Right cardiac atrium (tissue), 5 donors: ENCODE measurements around the gene FGD6. TPM values are rescaled to one million over a fixed set of nuclear protein-coding genes. Genes with fewer than 3 reads are reported as not detected.
"Not testable (repeated sequence)": the region's sequence is repeated elsewhere in the genome, so short reads cannot be mapped to it uniquely, and the experiment has no call there.

Experiments
- ATAC-seq, 2 donors: fragments of 200-7000 bp; cut with Tn5 transposase; one replicate each; pipeline versions ENCODE4 v1.8.0 to v1.9.1; 2020; ENCODE audit warnings: moderate library complexity in 2 of 2, mild to moderate bottlenecking in 1 of 2
- DNase-seq, 3 donors: peaks; one replicate each; pipeline ENCODE4 v3.0.0-alpha.2; 2020
- H3K27ac ChIP-seq: one replicate; pipeline ENCODE4 v1.5.1; 2013; ENCODE audit warnings: mild to moderate bottlenecking, low read length, control low read depth, moderate library complexity
- H3K27me3 ChIP-seq: one replicate; pipeline ENCODE4 v1.6.1; 2013; ENCODE audit not compliant: control insufficient read depth, insufficient read depth
- H3K4me1 ChIP-seq: one replicate; pipeline ENCODE4 v1.6.1; 2013; ENCODE audit warnings: low read length; ENCODE audit not compliant: control insufficient read depth, insufficient read depth
- H3K4me3 ChIP-seq: one replicate; pipeline ENCODE4 v1.5.1; 2013; ENCODE audit warnings: low read length, control low read depth
- H3K9me3 ChIP-seq: one replicate; pipeline ENCODE4 v1.6.1; 2013; ENCODE audit warnings: low read length; ENCODE audit not compliant: control insufficient read depth
- WGBS: extraction: QIAGEN DNeasy Blood & Tissue Kit; methylation state at CpG from one replicate; pipeline ENCODE4 v1.1.7; 2013; 5-methylcytosine and 5-hydroxymethylcytosine counted together
- intact Hi-C, 4 donors: fragments of 100-400 bp; cut with DNase I; formaldehyde crosslinking; loops; one replicate each; pipeline versions ENCODE4 v1.11.0 to v1.14.0; 2022 to 2023
- polyA plus RNA-seq: library from polyadenylated mRNA; stranded (reverse); fragments of 200-250 nt; gene quantifications from one replicate; pipeline ENCODE4 v1.2.3, GENCODE V29; 2013
- total RNA-seq, 4 donors: library from RNA; stranded (reverse); fragmentation: NEBNext Ultra II Directional; extraction: Animal tissue kit (Norgen Biotek cat#: 25700); gene quantifications; one replicate each; pipeline ENCODE4 v1.2.1, GENCODE V29; 2021
- donor health status: healthy with polysubstance abuse.
- donor health status: DM: no; HTN: yes; CAD: no.
- donor health status: DM: no; HTN: no; CAD: no.
- donor health status: DM: no; HTN: yes; CAD: no; lungs with severe emphysema.
- donor health status: DM: yes; HTN: yes; CAD: no.

The FGD6 gene
- total and polyA plus RNA-seq, 5 donors, result 2.9 to 23.8 (median 20.3) TPM

DNA sequence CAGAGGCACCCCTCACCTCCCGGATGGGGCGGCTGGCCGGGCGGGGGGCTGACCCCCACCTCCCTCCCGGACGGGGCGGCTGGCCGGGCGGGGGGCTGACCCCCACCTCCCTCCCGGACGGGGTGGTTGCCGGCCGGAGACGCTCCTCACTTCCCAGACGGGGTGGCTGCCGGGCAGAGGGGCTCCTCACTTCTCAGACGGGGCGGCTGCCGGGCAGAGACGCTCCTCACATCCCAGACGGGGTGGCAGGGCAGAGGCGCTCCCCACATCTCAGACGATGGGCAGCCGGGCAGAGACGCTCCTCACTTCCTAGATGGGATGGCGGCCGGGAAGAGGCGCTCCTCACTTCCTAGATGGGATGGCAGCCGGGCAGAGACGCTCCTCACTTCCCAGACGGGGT, 18.4 kb upstream of the FGD6 start:
- WGBS, result 96% methylated on average over 31 of the region's 31 CpGs
- intact Hi-C loops, H3K4me1 ChIP-seq, H3K27me3 ChIP-seq, H3K27ac ChIP-seq, H3K9me3 ChIP-seq, H3K4me3 ChIP-seq, ATAC-seq: not testable (repeated sequence)
- DNase-seq, result peak in 1 of 3 donors; percentile 34

DNA sequence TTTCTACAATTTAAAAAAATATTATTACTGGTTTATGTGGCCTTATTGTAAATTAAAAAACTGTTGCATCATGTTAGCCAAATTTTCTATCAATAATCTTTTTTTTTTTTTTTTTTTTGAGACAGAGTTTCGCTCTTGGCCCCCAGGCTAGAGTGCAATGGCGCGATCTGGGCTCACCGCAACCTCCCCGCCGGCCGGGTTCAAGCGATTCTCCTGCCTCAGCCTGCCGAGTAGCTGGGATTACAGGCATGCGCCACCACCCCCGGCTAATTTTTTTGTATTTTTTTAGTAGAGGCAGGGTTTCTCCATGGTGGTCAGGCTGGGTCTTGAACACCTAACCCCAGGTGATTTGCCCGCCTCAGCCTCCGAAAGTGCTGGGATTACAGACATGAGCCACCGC, 16.9 kb upstream of the FGD6 start:
- H3K4me3 ChIP-seq, ATAC-seq, H3K27ac ChIP-seq, H3K27me3 ChIP-seq, DNase-seq, H3K9me3 ChIP-seq, intact Hi-C loops, H3K4me1 ChIP-seq: not testable (repeated sequence)
- WGBS, result 98% methylated on average over 14 of the region's 14 CpGs

GRCh38 chr12:95231190-95231589, 13.9 kb upstream of the FGD6 start:
- no peak for DNase-seq
- no peak overlapping the region for H3K4me3 ChIP-seq
- peaks cover 8% of the 10 kb centered on the region for H3K4me1 ChIP-seq
- H3K27me3 ChIP-seq, result no peaks in the 10 kb centered on the region
- no peak overlapping the region for H3K27ac ChIP-seq
- H3K9me3 ChIP-seq, result no peaks in the 10 kb centered on the region
- peak in 1 of 2 donors; percentile 51 for ATAC-seq
- WGBS, result 56% methylated on average over 2 of the region's 2 CpGs
- intact Hi-C loops, result no loop called here

- Histone ChIP-seq H3K27ac (no peak overlapping the region), H3K9me3 (no peaks in the 10 kb centered on the region), H3K4me1 (peaks cover 8% of the 10 kb centered on the region), H3K4me3 (no peak overlapping the region), H3K27me3 (no peaks in the 10 kb centered on the region)
- DNase-seq, result no peak
- ATAC-seq, result peak in 1 of 2 donors; percentile 36
- intact Hi-C loops, result no loop called here
These were observed 13.0 kb upstream of the FGD6 start for GRCh38 chr12:95230313-95230712.

- Histone ChIP-seq H3K9me3 (no peaks in the 10 kb centered on the region), H3K27ac (no peak overlapping the region), H3K4me3 (no peak overlapping the region), H3K27me3 (no peaks in the 10 kb centered on the region), H3K4me1 (peaks cover 10% of the 10 kb centered on the region)
- DNase-seq (no peak), ATAC-seq (no peak)
- intact Hi-C loops, result no loop called here
- 89% methylated on average over 7 of the region's 7 CpGs for WGBS
These were observed 12.4 kb upstream of the FGD6 start for GRCh38 chr12:95229636-95230035.

GRCh38 chr12:95228617-95229016, 11.3 kb upstream of the FGD6 start:
- no peaks in the 10 kb centered on the region for H3K9me3 ChIP-seq
- peaks cover 10% of the 10 kb centered on the region for H3K4me1 ChIP-seq
- intact Hi-C loops, result no loop called here
- WGBS, result 88% methylated on average over 2 of the region's 2 CpGs
- H3K4me3 ChIP-seq, result no peak overlapping the region
- no peak for DNase-seq
- no peak overlapping the region for H3K27ac ChIP-seq
- no peak for ATAC-seq
- H3K27me3 ChIP-seq, result no peaks in the 10 kb centered on the region

GRCh38 chr12:95227818-95228356, 10.6 kb upstream of the FGD6 start:
- DNase-seq, result no peak
- 60% methylated on average over 3 of the region's 3 CpGs for WGBS
- intact Hi-C loops, result no loop called here

GRCh38 chr12:95225645-95226212, 8.5 kb upstream of the FGD6 start:
- Histone ChIP-seq H3K9me3 (no peaks in the 10 kb centered on the region), H3K4me3 (no peak overlapping the region), H3K4me1 (peaks cover 7% of the 10 kb centered on the region), H3K27ac (no peak overlapping the region), H3K27me3 (no peaks in the 10 kb centered on the region)
- no peak for ATAC-seq
- intact Hi-C loops, result no loop called here
- WGBS, result 98% methylated on average over 1 of the region's 1 CpG
- no peak for DNase-seq

More at GRCh38 chr12:95227818-95228356, 10.6 kb upstream of the FGD6 start:
- no peak for ATAC-seq
- Histone ChIP-seq H3K4me1 (peaks cover 10% of the 10 kb centered on the region), H3K27ac (no peak overlapping the region), H3K27me3 (no peaks in the 10 kb centered on the region), H3K4me3 (no peak overlapping the region), H3K9me3 (no peaks in the 10 kb centered on the region)

DNA sequence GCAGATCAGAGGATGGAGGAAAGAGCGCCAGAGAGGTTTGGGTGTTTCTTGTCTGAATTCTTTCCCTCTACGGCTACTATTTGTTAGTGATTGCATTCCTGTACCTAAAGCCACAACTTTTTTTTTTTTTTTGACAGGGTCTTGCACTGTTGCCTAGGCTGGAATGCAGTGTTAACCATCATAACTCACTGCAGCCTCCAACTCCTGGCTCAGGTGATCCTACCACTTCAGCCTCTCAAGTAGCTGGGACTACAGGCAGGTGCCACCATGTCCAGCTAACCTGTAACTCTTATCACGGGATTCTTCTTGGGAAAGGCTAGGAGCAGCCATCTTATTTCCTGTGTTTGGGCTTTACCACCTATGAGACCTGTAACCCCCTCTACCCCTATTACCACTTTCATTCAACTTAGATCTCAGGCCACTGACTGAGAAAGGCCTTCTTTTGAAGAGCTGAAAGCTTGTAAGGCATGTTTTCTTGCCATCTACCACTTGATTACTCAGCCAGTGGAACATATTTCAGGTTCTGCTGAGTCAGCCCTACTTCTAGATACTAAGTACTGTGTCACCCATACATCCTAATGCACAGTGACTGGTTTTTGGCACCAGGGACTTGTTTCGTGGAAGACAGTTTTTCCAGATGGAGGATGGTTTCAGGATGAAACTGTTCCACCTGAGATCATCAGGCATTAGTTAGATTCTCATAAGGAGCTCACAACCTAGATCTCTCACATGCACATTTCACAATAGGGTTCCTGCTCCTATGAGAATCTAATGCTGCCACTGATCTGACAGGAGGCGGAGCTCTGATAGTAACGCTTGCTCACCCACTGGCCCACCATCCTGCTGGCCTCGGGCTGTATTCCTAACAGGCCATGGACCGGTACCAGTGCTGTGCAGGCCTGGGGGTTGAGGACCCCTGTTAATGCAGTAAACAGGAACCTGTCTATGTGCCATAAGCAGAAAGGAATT, 7.2 kb upstream of the FGD6 start:
- ATAC-seq, result no peak
- no peaks in the 10 kb centered on the region for H3K27me3 ChIP-seq
- no peaks in the 10 kb centered on the region for H3K9me3 ChIP-seq
- 91% methylated on average over 8 of the region's 8 CpGs for WGBS
- H3K4me1 ChIP-seq, result peaks cover 6% of the 10 kb centered on the region
- no peak for DNase-seq
- H3K4me3 ChIP-seq, result no peak overlapping the region
- intact Hi-C loops, result no loop called here
- H3K27ac ChIP-seq, result no peak overlapping the region

DNA sequence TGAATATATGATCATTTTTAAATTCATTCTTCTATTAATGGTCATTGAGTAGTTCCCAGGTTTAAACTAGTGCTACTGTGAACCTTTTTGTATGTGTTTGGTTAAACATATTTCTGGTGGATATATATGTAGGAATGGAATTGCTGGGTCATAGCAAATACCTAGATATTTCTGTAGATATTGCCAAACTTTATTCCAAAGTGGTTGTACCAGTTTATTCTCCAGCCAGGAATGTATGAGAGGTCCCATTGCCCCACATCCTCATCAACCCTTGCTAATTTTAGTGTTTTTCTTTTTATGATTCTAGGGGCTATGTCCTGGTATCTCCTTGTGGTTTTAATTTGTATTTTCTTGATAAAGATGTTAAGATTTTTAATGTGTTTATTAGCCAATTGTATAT, 3.5 kb upstream of the FGD6 start:
- Histone ChIP-seq H3K4me3 (no peak overlapping the region), H3K4me1 (peaks cover 2% of the 10 kb centered on the region), H3K9me3 (no peaks in the 10 kb centered on the region), H3K27me3 (no peaks in the 10 kb centered on the region), H3K27ac (no peak overlapping the region)
- ATAC-seq (no peak), DNase-seq (no peak)
- intact Hi-C loops, result no loop called here

DNA sequence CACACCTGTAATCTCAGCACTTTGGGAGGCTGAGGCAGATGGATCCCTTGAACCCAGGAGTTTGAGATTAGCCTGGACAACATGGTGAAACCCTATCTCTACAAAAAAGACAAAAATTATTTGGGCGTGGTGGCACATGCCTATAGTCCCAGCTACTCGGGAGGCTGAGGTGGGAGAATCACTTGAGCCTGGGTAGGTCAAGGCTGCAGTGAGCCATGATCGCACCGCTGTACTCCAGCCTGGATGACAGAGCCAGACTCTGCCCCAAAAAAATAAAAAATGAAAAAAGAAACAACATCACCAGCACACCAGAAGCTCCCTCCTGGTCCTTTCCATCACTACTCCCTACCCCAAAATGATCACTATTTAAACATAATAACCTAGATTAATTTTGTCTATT, 2.9 kb upstream of the FGD6 start:
- peaks cover 2% of the 10 kb centered on the region for H3K4me1 ChIP-seq
- DNase-seq (no peak), ATAC-seq (no peak)
- H3K4me3 ChIP-seq, result no peak overlapping the region
- H3K27ac ChIP-seq, result no peak overlapping the region
- no peaks in the 10 kb centered on the region for H3K27me3 ChIP-seq
- H3K9me3 ChIP-seq, result no peaks in the 10 kb centered on the region
- WGBS, result 96% methylated on average over 4 of the region's 4 CpGs
- intact Hi-C loops, result no loop called here
